ENCODE data around the gene DNAJC3. TPM values are rescaled to one million over a fixed set of nuclear protein-coding genes. Genes with fewer than 3 reads are reported as not detected.
A peak's percentile ranks its signal among the peaks of the same experiment; 100 is the strongest.

DNAJC3 gene
- total and polyA plus RNA-seq, 2 of the 8 experiments (the other 6 are each of a cell fraction or from before 2014, with no cell fraction given), result 4.3 to 24.1 TPM

DNA sequence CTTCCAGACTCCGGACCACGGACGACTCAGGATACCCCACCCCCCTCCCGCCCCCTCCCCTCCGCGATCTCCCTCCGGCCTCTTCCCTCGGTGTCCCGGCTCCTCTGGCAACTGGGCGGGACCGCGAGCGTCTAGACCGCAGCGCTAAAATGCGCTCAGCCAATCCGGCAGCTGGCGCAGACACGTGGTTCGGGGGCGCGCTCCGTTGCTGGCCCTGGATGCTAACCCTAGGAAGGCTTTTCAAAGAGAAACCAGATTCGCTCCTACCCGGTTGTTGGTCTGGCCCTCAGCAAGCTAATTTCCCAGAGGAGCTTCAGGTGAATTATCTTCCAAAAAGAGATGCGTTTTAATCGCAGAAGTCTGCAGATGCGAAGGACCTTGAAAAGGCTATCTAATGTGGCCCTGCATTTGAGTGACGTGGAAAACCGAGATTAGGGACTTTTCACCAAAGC is 32.3 kb upstream of the DNAJC3 start, which contains the start of gene DZIP1 (continued):
- TF ChIP-seq, protein P1, sequence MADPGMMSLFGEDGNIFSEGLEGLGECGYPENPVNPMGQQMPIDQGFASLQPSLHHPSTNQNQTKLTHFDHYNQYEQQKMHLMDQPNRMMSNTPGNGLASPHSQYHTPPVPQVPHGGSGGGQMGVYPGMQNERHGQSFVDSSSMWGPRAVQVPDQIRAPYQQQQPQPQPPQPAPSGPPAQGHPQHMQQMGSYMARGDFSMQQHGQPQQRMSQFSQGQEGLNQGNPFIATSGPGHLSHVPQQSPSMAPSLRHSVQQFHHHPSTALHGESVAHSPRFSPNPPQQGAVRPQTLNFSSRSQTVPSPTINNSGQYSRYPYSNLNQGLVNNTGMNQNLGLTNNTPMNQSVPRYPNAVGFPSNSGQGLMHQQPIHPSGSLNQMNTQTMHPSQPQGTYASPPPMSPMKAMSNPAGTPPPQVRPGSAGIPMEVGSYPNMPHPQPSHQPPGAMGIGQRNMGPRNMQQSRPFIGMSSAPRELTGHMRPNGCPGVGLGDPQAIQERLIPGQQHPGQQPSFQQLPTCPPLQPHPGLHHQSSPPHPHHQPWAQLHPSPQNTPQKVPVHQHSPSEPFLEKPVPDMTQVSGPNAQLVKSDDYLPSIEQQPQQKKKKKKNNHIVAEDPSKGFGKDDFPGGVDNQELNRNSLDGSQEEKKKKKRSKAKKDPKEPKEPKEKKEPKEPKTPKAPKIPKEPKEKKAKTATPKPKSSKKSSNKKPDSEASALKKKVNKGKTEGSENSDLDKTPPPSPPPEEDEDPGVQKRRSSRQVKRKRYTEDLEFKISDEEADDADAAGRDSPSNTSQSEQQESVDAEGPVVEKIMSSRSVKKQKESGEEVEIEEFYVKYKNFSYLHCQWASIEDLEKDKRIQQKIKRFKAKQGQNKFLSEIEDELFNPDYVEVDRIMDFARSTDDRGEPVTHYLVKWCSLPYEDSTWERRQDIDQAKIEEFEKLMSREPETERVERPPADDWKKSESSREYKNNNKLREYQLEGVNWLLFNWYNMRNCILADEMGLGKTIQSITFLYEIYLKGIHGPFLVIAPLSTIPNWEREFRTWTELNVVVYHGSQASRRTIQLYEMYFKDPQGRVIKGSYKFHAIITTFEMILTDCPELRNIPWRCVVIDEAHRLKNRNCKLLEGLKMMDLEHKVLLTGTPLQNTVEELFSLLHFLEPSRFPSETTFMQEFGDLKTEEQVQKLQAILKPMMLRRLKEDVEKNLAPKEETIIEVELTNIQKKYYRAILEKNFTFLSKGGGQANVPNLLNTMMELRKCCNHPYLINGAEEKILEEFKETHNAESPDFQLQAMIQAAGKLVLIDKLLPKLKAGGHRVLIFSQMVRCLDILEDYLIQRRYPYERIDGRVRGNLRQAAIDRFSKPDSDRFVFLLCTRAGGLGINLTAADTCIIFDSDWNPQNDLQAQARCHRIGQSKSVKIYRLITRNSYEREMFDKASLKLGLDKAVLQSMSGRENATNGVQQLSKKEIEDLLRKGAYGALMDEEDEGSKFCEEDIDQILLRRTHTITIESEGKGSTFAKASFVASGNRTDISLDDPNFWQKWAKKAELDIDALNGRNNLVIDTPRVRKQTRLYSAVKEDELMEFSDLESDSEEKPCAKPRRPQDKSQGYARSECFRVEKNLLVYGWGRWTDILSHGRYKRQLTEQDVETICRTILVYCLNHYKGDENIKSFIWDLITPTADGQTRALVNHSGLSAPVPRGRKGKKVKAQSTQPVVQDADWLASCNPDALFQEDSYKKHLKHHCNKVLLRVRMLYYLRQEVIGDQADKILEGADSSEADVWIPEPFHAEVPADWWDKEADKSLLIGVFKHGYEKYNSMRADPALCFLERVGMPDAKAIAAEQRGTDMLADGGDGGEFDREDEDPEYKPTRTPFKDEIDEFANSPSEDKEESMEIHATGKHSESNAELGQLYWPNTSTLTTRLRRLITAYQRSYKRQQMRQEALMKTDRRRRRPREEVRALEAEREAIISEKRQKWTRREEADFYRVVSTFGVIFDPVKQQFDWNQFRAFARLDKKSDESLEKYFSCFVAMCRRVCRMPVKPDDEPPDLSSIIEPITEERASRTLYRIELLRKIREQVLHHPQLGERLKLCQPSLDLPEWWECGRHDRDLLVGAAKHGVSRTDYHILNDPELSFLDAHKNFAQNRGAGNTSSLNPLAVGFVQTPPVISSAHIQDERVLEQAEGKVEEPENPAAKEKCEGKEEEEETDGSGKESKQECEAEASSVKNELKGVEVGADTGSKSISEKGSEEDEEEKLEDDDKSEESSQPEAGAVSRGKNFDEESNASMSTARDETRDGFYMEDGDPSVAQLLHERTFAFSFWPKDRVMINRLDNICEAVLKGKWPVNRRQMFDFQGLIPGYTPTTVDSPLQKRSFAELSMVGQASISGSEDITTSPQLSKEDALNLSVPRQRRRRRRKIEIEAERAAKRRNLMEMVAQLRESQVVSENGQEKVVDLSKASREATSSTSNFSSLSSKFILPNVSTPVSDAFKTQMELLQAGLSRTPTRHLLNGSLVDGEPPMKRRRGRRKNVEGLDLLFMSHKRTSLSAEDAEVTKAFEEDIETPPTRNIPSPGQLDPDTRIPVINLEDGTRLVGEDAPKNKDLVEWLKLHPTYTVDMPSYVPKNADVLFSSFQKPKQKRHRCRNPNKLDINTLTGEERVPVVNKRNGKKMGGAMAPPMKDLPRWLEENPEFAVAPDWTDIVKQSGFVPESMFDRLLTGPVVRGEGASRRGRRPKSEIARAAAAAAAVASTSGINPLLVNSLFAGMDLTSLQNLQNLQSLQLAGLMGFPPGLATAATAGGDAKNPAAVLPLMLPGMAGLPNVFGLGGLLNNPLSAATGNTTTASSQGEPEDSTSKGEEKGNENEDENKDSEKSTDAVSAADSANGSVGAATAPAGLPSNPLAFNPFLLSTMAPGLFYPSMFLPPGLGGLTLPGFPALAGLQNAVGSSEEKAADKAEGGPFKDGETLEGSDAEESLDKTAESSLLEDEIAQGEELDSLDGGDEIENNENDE (IDR thresholded peaks at IDR 0.05; ENCODE audit: insufficient replicate concordance, low read length), result no peak
- TF ChIP-seq CTBP2 (IDR thresholded peaks at IDR 0.05; ENCODE audit: borderline replicate concordance, insufficient read depth, insufficient read length, low read length) (no peak), EGR1 (IDR thresholded peaks at IDR 0.05; ENCODE audit: borderline replicate concordance, low read depth, low read length) (no peak), RBBP5 (IDR thresholded peaks at IDR 0.05; ENCODE audit: borderline replicate concordance, low read depth, low read length) (no peak), ZNF274 (IDR thresholded peaks at IDR 0.05; ENCODE audit: borderline replicate concordance, extremely low read depth, low read length) (no peak), KDM5A (IDR thresholded peaks at IDR 0.05; ENCODE audit: low read length) (no peak), RFX5 (IDR thresholded peaks at IDR 0.05; ENCODE audit: borderline replicate concordance, low read depth, low read length) (no peak; the same call in 1 of the 2 replicates), YY1 (IDR thresholded peaks at IDR 0.05; ENCODE audit: low read depth, low read length) (no peak), SAP30 (IDR thresholded peaks at IDR 0.05; ENCODE audit: insufficient read depth, insufficient replicate concordance, low read length) (no peak), SP4 (IDR thresholded peaks at IDR 0.05; ENCODE audit: low read length) (no peak; the same call in 1 of the 2 replicates)
- TF ChIP-seq, protein P2, sequence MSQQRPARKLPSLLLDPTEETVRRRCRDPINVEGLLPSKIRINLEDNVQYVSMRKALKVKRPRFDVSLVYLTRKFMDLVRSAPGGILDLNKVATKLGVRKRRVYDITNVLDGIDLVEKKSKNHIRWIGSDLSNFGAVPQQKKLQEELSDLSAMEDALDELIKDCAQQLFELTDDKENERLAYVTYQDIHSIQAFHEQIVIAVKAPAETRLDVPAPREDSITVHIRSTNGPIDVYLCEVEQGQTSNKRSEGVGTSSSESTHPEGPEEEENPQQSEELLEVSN (IDR thresholded peaks at IDR 0.05), result peak; percentile 90
